GM12891 (cell line): ENCODE measurements around the gene ROBO2.

ENCODE experiments used
- DNase-seq: peaks from one replicate; pipeline ENCODE4 v3.0.0; 2011; ENCODE audit warnings: low spot score; ENCODE audit not compliant: insufficient read length
- FAIRE-seq: peaks from 2 replicates; lab custom pipeline; 2011; peaks lifted over from hg19 to GRCh38; lab: Jason Lieb, UNC
- PAX5 ChIP-seq: IDR thresholded peaks from 2 replicates; pipeline ENCODE4 v1.6.1; 2011; ENCODE audit warnings: low read length, moderate library complexity, mild to moderate bottlenecking; ENCODE audit not compliant: insufficient read depth, severe bottlenecking
- POLR2A ChIP-seq: IDR thresholded peaks from 2 replicates; pipeline ENCODE4 v1.6.1; 2011; ENCODE audit warnings: low read depth, low read length, control low read depth
- POLR2AphosphoS5 ChIP-seq: IDR thresholded peaks from 2 replicates; pipeline ENCODE4 v1.6.1; 2011; ENCODE audit warnings: low read depth, low read length, control low read depth
- POU2F2 ChIP-seq: IDR thresholded peaks from 2 replicates; pipeline ENCODE4 v1.6.1; 2011; ENCODE audit warnings: low read depth, mild to moderate bottlenecking, control low read depth, low read length, moderate library complexity
- SPI1 ChIP-seq: IDR thresholded peaks from 2 replicates; pipeline ENCODE4 v1.6.1; 2011; ENCODE audit warnings: low read depth, low read length, control low read depth
- TAF1 ChIP-seq: IDR thresholded peaks from 2 replicates; pipeline ENCODE4 v1.6.1; 2011; ENCODE audit warnings: low read depth, low read length, control low read depth

ROBO2 gene

DNA sequence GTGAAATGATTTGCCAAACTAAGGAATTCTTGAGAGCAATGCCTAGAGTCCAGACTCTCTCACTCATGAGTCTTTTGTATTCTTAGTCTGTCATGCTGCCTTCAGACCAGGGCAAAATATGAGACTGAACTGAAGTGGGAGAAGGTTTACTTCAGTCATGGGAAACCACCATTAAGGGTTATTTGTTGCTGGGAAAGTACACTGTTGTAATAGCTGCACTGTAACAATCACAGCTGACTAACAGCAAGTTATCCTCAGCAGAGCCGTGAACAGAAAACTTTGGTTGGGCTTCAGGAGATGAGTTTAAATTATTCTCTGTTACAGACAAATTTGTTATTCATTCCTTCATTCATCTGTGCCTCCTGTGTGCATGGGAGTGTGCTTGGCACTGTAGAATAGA, 258.5 kb downstream of the ROBO2 start:
- no peak for DNase-seq
- TF ChIP-seq POLR2A (no peak), POU2F2 (no peak), TAF1 (no peak), SPI1 (no peak)
- no peak for FAIRE-seq

DNA sequence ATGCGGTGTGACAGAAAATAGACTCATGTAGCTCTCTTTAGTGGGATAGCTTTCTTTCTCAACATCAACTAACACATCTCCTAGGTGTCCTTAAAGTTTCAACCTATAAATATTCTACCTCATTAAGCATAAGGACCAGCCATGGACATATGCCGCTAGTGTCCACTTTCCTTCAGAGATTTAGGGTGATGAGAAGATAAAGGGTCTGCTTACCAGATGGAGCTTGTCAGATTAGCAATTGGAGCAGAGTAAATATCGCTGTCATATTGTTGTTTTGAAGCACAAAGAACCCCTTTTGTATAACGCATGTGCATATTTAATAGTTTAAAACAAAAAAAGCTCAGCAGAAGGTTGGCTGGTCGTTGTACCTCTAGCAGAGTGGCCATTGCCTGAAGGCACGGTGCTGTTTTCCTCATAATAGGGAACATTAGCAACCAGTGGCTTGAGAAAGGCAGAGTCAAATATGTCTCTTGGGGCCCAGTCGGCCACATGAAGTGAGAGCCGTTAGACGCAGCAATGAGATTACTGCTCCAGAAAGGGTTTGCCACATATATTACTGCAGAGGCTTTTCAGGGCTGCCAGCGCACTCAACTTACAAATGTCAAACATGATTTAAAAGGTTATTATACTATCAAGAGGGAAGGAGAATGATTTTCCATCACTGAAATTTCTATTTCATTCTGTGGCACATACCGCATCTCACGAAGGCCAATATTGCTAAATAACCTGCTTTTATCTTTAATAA, 264.2 kb downstream of the ROBO2 start:
- FAIRE-seq, result no peak
- no peak for TF ChIP-seq POLR2AphosphoS5
- no peak for TF ChIP-seq SPI1
- no peak for TF ChIP-seq POU2F2
- no peak for TF ChIP-seq TAF1
- no peak for TF ChIP-seq PAX5
- TF ChIP-seq POLR2A, result no peak
- no peak for DNase-seq

DNA sequence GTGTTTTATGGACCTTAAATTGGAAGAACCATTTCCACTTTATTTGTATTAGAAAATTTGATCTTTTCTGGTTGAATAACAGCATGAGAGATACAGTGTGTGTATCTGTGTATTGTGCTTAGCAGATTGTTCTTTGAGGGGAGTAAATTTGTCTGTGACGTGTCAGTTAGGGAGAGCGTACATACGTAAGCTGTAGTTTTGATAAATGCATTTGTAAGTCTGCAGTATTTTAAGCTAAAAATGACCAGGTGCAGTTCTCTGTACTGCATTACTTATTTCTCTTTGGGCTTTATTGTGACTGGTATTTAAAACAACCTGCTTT, 264.8 kb downstream of the ROBO2 start:
- no peak for DNase-seq
- FAIRE-seq, result no peak
- TF ChIP-seq POU2F2 (no peak), POLR2A (no peak), TAF1 (no peak), POLR2AphosphoS5 (no peak)

DNA sequence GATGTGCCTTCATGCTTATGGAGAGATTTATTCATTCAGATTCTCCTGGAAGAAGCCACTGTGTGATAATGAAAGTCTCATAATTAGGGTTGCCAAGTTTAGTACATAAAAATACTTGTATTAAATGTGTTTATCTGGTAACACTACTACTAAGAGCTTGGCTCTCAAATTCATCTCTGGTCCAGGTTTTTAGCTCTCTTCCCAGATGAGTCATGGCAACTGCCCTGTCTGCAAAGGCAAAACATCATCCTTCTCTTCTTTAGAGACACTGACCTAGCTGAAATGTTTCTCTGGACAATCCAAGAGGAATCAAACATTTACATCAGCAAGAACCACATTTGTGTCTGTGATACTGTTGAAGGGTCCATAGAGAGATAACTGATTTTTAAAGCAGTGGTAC, 269.6 kb downstream of the ROBO2 start:
- TF ChIP-seq POLR2AphosphoS5 (no peak), PAX5 (no peak), TAF1 (no peak), SPI1 (no peak), POLR2A (no peak), POU2F2 (no peak)
- DNase-seq, result no peak
- FAIRE-seq, result no peak

DNA sequence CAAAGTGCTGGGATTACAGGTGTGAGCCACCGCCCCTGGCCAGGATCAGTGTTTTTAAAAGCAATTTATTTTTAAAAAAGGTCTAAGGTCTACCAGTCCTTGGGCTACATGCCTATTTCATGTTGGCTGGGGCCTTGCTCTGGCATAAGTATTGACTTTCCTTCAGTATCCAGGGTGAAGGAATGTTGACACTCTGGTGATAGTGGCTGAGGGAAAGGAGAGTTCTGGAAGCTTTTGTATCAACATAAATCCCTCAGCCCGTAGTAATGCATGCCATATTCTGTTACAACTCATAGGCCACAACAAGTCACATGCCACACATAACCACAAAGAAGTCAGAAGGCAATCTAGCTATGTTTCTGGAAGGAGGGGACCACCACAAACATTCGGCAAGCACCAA, 273.9 kb downstream of the ROBO2 start:
- no peak for FAIRE-seq
- DNase-seq, result no peak
- TF ChIP-seq PAX5, result no peak
- no peak for TF ChIP-seq POLR2A
- no peak for TF ChIP-seq TAF1
- no peak for TF ChIP-seq POU2F2
- TF ChIP-seq SPI1, result no peak
- no peak for TF ChIP-seq POLR2AphosphoS5

DNA sequence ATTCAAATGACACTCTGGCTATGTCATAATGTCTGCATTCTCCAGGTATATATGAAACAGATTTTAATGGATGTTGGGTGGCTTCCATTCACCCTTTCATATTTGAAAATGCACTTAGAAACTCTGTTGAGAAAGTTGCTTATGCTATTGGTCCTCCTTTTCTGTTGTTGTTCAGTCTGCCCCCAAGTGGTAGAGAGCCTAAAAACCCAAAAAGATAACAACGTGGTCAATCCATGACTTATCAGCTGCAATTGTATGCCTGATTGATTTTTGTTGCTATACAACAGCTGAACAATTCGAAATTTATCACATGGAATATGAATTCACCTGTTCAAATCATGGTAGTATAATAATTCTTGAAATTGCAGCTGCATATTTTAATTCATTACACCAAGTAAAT, 279.8 kb downstream of the ROBO2 start:
- FAIRE-seq, result no peak
- TF ChIP-seq POU2F2, result no peak
- no peak for TF ChIP-seq TAF1
- TF ChIP-seq SPI1, result no peak
- TF ChIP-seq POLR2AphosphoS5, result no peak
- no peak for TF ChIP-seq POLR2A
- TF ChIP-seq PAX5, result no peak
- no peak for DNase-seq

DNA sequence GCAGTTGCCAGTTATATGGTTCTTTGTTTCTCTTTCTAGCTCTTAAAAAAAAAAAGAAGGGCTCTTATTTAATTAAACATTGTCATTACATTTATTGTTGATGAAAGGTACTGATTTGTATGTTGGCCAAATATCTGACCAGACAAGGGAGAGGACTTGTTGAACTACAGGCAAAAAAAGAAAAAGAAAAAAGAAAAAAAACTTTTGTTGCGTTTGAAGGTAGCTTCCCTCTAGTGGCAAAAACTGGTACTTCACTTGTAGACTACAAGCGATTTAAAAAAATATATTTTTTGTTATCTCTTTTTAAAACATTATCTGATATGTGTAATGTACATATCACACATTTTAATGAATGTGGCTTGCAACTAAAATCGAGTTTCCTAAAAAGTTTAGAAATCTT, 280.6 kb downstream of the ROBO2 start:
- no peak for DNase-seq
- TF ChIP-seq TAF1, result no peak
- TF ChIP-seq POLR2AphosphoS5, result no peak
- no peak for TF ChIP-seq SPI1
- no peak for TF ChIP-seq PAX5
- FAIRE-seq, result no peak

DNA sequence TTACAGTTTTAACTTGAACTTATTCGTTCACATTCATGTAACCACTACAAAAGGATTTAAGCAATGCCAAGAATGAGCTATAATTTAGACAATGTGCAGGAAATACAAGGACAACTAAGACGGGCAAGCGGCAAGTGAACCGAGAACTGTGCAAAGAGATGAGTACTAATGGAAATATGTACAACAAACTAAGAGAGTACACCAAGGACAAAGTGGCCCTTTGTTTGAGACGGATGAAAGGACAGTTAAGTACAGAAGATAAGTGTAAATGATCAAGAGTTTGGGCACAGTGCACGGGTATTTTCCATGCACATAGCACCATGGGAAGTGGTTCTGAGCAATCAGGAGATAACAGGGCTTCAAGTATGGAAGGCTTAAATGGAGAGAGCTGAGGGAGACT, 281.7 kb downstream of the ROBO2 start:
- FAIRE-seq (no peak), DNase-seq (no peak)
- TF ChIP-seq SPI1 (no peak), POU2F2 (no peak), POLR2AphosphoS5 (no peak), TAF1 (no peak), PAX5 (no peak), POLR2A (no peak)

DNA sequence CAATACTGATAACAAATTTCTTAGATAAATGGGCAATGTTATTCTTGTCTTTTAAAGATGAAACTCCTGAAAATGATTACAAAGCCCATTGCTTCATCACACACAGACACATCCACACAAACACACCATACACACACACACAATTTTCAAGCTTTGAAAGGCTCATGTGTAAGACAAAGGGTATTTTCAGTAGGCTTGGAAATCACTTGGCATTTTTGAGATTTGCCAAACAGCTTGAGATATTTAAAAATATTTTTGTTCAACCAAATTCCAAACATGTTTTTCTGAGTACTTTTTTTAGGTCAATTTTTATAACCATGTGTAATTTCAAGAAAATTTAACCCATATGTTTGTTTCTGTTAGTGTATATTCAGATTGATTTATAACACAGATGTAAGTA, 283.7 kb downstream of the ROBO2 start:
- DNase-seq, result no peak
- TF ChIP-seq POU2F2, result no peak
- TF ChIP-seq POLR2AphosphoS5, result no peak
- no peak for TF ChIP-seq SPI1
- TF ChIP-seq TAF1, result no peak
- TF ChIP-seq POLR2A, result no peak
- TF ChIP-seq PAX5, result no peak
- no peak for FAIRE-seq

DNA sequence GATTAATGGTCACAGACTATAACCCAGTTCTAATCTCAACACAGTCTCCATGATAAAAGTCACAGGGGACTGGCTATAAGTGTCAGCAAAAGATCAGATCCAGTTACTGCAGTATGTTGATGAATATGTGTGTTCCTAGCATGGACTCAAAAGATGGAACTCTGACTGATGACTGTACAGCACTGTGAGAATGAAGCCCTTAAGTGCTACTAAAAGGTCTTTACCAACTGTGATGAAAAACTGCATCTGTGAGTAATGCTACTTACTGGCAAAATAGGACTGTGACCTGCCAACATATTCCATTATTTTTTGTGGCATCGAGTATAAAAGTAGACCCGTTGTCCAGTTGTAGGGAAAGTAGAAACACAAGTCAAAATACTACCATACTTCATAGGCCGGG, 284.2 kb downstream of the ROBO2 start:
- FAIRE-seq, result no peak
- no peak for TF ChIP-seq PAX5
- TF ChIP-seq POLR2A, result no peak
- no peak for TF ChIP-seq POLR2AphosphoS5
- no peak for TF ChIP-seq POU2F2
- TF ChIP-seq SPI1, result no peak
- no peak for TF ChIP-seq TAF1
- DNase-seq, result no peak

DNA sequence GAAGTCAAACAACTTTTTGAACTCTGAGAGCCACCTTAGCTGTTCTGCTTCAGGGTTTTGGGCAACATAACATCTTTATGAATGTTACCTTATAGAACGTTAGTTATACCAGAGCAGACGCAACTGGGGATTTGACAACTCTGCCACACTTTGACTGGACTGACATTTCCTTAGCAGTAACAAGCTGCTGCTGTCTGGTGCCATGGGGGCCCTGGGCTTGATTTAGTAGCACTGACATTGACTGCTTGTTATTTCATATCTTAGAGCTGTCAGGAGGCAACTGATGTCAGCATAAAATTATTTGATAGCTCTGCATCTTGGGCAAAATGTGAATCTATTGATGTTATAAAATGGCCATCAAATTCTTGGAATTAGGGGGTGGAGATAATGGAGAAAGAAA, 285.4 kb downstream of the ROBO2 start:
- FAIRE-seq (no peak), DNase-seq (no peak)
- TF ChIP-seq POU2F2 (no peak), TAF1 (no peak), POLR2A (no peak), SPI1 (no peak), PAX5 (no peak), POLR2AphosphoS5 (no peak)

DNA sequence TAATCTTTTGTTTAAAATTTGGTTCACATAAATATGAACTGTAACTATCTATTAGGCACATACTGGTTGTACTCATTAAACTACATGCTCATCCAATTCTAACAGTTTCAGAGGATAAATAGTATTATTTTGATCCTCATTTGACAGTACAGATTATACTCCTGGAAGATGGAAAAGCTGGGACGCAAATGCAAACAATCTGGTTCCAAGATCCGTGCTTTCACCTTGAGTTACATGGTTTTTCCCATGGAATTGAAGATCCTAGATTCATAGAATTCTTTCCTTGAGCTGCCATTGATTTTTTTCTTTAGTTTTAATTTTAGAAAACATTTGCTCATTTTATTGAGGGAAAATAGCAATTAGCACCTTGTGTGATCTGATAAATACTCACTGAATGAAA, 285.8 kb downstream of the ROBO2 start:
- no peak for TF ChIP-seq SPI1
- TF ChIP-seq POLR2A, result no peak
- no peak for TF ChIP-seq PAX5
- no peak for TF ChIP-seq POU2F2
- no peak for TF ChIP-seq TAF1
- no peak for TF ChIP-seq POLR2AphosphoS5
- DNase-seq, result no peak
- no peak for FAIRE-seq
